H9 (cell line): ENCODE data around the gene NKX2-3. TPM values are rescaled to one million over a fixed set of nuclear protein-coding genes. Genes with fewer than 3 reads are reported as not detected.

Source experiments
- DNase-seq: peaks from one replicate; pipeline ENCODE4 v3.0.0-alpha.2; 2017
- H2AFZ ChIP-seq: one replicate; pipeline ENCODE4 v1.6.1; 2013; ENCODE audit warnings: mild to moderate bottlenecking, low read length, control low read depth, moderate library complexity
- H2AK5ac ChIP-seq: 2 replicates; pipeline ENCODE4 v1.6.1; 2013; ENCODE audit warnings: low read length, control low read depth, mixed read lengths; ENCODE audit not compliant: insufficient read length
- H2BK120ac ChIP-seq: one replicate; pipeline ENCODE4 v1.6.1; 2013; ENCODE audit warnings: low read depth, mild to moderate bottlenecking, low read length, control low read depth, inconsistent platforms; ENCODE audit not compliant: poor library complexity, severe bottlenecking
- H2BK12ac ChIP-seq: 2 replicates; pipeline ENCODE4 v1.6.1; 2013; ENCODE audit warnings: low read length, control low read depth, mixed read lengths, low read depth; ENCODE audit not compliant: insufficient read length
- H2BK15ac ChIP-seq: 2 replicates; pipeline ENCODE4 v1.6.1; 2013; ENCODE audit warnings: low read depth, low read length, control low read depth
- H2BK20ac ChIP-seq: one replicate; pipeline ENCODE4 v1.6.1; 2013; ENCODE audit warnings: low read depth, mild to moderate bottlenecking, low read length, control low read depth, inconsistent platforms; ENCODE audit not compliant: poor library complexity, severe bottlenecking
- H2BK5ac ChIP-seq: 2 replicates; pipeline ENCODE4 v1.6.1; 2013; ENCODE audit warnings: low read length, control low read depth, mixed read lengths; ENCODE audit not compliant: insufficient read length
- H3K14ac ChIP-seq: 2 replicates; pipeline ENCODE4 v1.6.1; 2013; ENCODE audit warnings: low read length, control low read depth; ENCODE audit not compliant: insufficient read depth
- H3K18ac ChIP-seq: 2 replicates; pipeline ENCODE4 v1.6.1; 2013; ENCODE audit warnings: low read depth, mild to moderate bottlenecking, mixed read lengths, low read length, control low read depth; ENCODE audit not compliant: insufficient read length
- H3K23ac ChIP-seq: 2 replicates; pipeline ENCODE4 v1.6.1; 2013; ENCODE audit warnings: low read length, control low read depth, mixed read lengths, low read depth; ENCODE audit not compliant: insufficient read length
- H3K23me2 ChIP-seq: 2 replicates; pipeline ENCODE4 v1.6.1; 2013; ENCODE audit warnings: low read depth, mild to moderate bottlenecking, mixed read lengths, low read length, control low read depth; ENCODE audit not compliant: insufficient read length, poor library complexity, severe bottlenecking
- H3K27ac ChIP-seq: 2 replicates; pipeline ENCODE4 v1.5.1; 2013; ENCODE audit warnings: low read length, control low read depth, mixed read lengths, low read depth; ENCODE audit not compliant: insufficient read length
- H3K27me3 ChIP-seq: 2 replicates; pipeline ENCODE4 v1.6.1; 2013; ENCODE audit warnings: low read length, control low read depth, inconsistent platforms; ENCODE audit not compliant: insufficient read depth
- H3K4ac ChIP-seq: 2 replicates; pipeline ENCODE4 v1.6.1; 2013; ENCODE audit warnings: low read depth, mild to moderate bottlenecking, control low read depth, inconsistent platforms, low read length, moderate library complexity
- H3K4me1 ChIP-seq: 2 replicates; pipeline ENCODE4 v1.6.1; 2013; ENCODE audit warnings: low read length, control low read depth, inconsistent platforms; ENCODE audit not compliant: insufficient read depth
- H3K4me2 ChIP-seq: 2 replicates; pipeline ENCODE4 v1.6.1; 2013; ENCODE audit warnings: low read length, control low read depth, mixed read lengths; ENCODE audit not compliant: insufficient read length, insufficient read depth
- H3K56ac ChIP-seq: 2 replicates; pipeline ENCODE4 v1.6.1; 2013; ENCODE audit warnings: low read depth, mild to moderate bottlenecking, mixed read lengths, low read length, control low read depth; ENCODE audit not compliant: insufficient read length
- H3K79me1 ChIP-seq: 2 replicates; pipeline ENCODE4 v1.6.1; 2013; ENCODE audit warnings: low read depth, mild to moderate bottlenecking, moderate library complexity, low read length, control low read depth, inconsistent platforms; ENCODE audit not compliant: insufficient read depth, poor library complexity, severe bottlenecking
- H3K79me2 ChIP-seq: 2 replicates; pipeline ENCODE4 v1.6.1; 2013; ENCODE audit warnings: low read length, control low read depth, inconsistent platforms; ENCODE audit not compliant: insufficient read depth
- H3K9ac ChIP-seq: 2 replicates; pipeline ENCODE4 v1.6.1; 2013; ENCODE audit warnings: low read length, control low read depth, mixed read lengths; ENCODE audit not compliant: insufficient read length; ENCODE audit errors: extremely low read depth
- H3K9me3 ChIP-seq: one replicate; pipeline ENCODE4 v1.6.1; 2013; ENCODE audit warnings: low read depth, low read length, inconsistent platforms; ENCODE audit not compliant: control insufficient read depth
- H3T11ph ChIP-seq: one replicate; pipeline ENCODE4 v1.6.1; 2013; ENCODE audit warnings: mild to moderate bottlenecking, low read length, control low read depth, inconsistent platforms
- H4K20me1 ChIP-seq: one replicate; pipeline ENCODE4 v1.6.1; 2013; ENCODE audit not compliant: control insufficient read depth, insufficient read length, insufficient read depth
- H4K5ac ChIP-seq: 2 replicates; pipeline ENCODE4 v1.6.1; 2013; ENCODE audit warnings: low read depth, mild to moderate bottlenecking, mixed read lengths, low read length, control low read depth; ENCODE audit not compliant: insufficient read length
- H4K8ac ChIP-seq: replicated peaks from 2 replicates; pipeline ENCODE4 v1.6.1; 2013; ENCODE audit warnings: low read length, control low read depth, mixed read lengths, low read depth; ENCODE audit not compliant: insufficient read length
- H4K91ac ChIP-seq: 2 replicates; pipeline ENCODE4 v1.6.1; 2013; ENCODE audit warnings: low read depth, mild to moderate bottlenecking, moderate library complexity, mixed read lengths, low read length, control low read depth; ENCODE audit not compliant: insufficient read length
- H3K27ac Mint-ChIP-seq, 3 experiments: 2 replicates in 2 of 3; 3 replicates in 1 of 3; pipeline ENCODE4 v1.8.0; 2020 to 2021; ENCODE audit warnings: mixed read lengths in 3 of 3, mild to moderate bottlenecking in 1 of 3, moderate library complexity in 1 of 3
- H3K27me3 Mint-ChIP-seq: 2 replicates; pipeline ENCODE4 v1.8.0; 2021; ENCODE audit warnings: low read depth, mild to moderate bottlenecking, moderate library complexity, mixed read lengths
- H3K36me3 Mint-ChIP-seq, 3 experiments: 2 replicates in 2 of 3; 3 replicates in 1 of 3; pipeline ENCODE4 v1.8.0; 2020 to 2021; ENCODE audit warnings: low read depth in 3 of 3, mixed read lengths in 3 of 3; ENCODE audit not compliant: insufficient read depth in 1 of 3
- H3K4me1 Mint-ChIP-seq, 2 experiments: 2 replicates each; pipeline ENCODE4 v1.8.0; 2020; ENCODE audit warnings: mixed read lengths in 2 of 2
- H3K4me3 Mint-ChIP-seq, 2 experiments: 2 replicates in 1 of 2; 3 replicates in 1 of 2; pipeline ENCODE4 v1.8.0; 2020 to 2021; ENCODE audit warnings: mild to moderate bottlenecking in 2 of 2, mixed read lengths in 2 of 2, moderate library complexity in 1 of 2
- H3K9me3 Mint-ChIP-seq, 2 experiments: 2 replicates in 1 of 2; 3 replicates in 1 of 2; pipeline ENCODE4 v1.8.0; 2020; ENCODE audit warnings: mild to moderate bottlenecking in 2 of 2, mixed read lengths in 2 of 2, moderate library complexity in 1 of 2
- WGBS: extraction: QIAGEN DNeasy Blood & Tissue Kit; methylation state at CpG from one replicate; pipeline ENCODE4 v1.1.7; 2013; ENCODE audit warnings: missing lambda C conversion rate, low lambda C conversion rate, mixed read lengths; ENCODE audit not compliant: insufficient read length; ENCODE audit errors: extremely low coverage; 5-methylcytosine and 5-hydroxymethylcytosine counted together
- total RNA-seq: library from RNA; stranded (reverse); gene quantifications from 2 replicates; pipeline ENCODE4 v1.2.1, GENCODE V29; 2021
- TF ChIP-seq, protein P1 (sequence below): fragments of 200-600 bp; sonication (generic); conservative IDR thresholded peaks from 3 replicates; pipeline ENCODE4 v1.8.0; 2021; ENCODE audit warnings: antibody characterized with exemption, mild to moderate bottlenecking

The NKX2-3 gene
- total RNA-seq, 1 experiment from 2014 or later: not detected

DNA sequence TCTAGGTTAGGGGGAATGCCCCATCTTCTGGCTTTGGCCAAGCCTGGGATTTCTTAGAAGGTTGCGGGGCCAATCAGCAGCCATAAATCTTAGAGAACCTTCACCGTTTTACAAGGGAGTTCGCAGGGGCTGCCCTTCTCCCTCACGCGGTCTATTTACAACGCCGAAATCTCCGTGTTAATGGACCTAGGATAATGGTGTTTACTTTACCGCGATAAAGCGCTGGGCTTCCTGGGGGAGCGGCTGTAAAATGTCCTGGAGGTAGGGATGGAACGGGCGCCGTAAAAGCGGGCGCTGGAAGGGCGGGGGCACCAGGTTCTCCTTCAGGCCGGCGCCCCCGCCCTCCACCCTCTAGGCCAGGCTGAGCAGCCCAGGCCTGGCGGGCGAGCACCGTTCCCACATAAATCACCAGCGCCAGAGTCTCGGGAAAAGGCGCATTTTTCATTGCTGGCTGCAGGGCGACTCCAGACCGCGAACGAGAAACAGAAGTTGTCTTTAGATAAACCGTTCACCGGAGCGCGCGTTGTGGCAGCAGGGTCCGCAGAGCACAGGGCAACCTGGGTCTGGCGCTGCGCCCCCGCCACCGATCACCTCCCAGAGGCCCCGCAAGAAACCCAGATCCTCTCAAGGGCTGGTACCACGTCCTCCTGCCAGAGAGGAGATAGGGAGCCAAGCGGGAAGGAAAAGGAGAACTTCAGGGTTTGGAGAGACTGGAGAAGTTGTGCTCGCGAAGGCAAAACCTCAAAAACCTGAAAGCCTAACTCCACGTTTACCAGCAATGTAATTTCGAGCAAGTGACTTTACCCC, 12.5 kb upstream of the NKX2-3 start:
- no peak overlapping the region for H3T11ph ChIP-seq
- TF ChIP-seq, protein P1, sequence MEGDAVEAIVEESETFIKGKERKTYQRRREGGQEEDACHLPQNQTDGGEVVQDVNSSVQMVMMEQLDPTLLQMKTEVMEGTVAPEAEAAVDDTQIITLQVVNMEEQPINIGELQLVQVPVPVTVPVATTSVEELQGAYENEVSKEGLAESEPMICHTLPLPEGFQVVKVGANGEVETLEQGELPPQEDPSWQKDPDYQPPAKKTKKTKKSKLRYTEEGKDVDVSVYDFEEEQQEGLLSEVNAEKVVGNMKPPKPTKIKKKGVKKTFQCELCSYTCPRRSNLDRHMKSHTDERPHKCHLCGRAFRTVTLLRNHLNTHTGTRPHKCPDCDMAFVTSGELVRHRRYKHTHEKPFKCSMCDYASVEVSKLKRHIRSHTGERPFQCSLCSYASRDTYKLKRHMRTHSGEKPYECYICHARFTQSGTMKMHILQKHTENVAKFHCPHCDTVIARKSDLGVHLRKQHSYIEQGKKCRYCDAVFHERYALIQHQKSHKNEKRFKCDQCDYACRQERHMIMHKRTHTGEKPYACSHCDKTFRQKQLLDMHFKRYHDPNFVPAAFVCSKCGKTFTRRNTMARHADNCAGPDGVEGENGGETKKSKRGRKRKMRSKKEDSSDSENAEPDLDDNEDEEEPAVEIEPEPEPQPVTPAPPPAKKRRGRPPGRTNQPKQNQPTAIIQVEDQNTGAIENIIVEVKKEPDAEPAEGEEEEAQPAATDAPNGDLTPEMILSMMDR: no peak

More for the DNA sequence above, 12.5 kb upstream of the NKX2-3 start:
- H3K79me1 ChIP-seq: no peaks in the 10 kb centered on the region
- H3K9ac ChIP-seq: no peak overlapping the region
- no peak overlapping the region for H3K23ac ChIP-seq
- H3K14ac ChIP-seq: no peak overlapping the region
- H3K18ac ChIP-seq: no peak overlapping the region
- H4K20me1 ChIP-seq: no peaks in the 10 kb centered on the region
- no peak overlapping the region for H3K56ac ChIP-seq
- H3K23me2 ChIP-seq: peaks cover 5% of the 10 kb centered on the region
- no peak overlapping the region for H4K5ac ChIP-seq
- H3K27me3 Mint-ChIP-seq: peaks cover 99% of the 10 kb centered on the region
- no peaks in the 10 kb centered on the region for H3K9me3 ChIP-seq
- H3K36me3 Mint-ChIP-seq: no peaks in the 10 kb centered on the region
- no peak overlapping the region; a peak in 1 of 7 replicates for H3K27ac Mint-ChIP-seq
- no CpG with 5 or more reads among the region's 48 CpGs for WGBS
- no peak overlapping the region for H2BK12ac ChIP-seq
- peaks cover 71% of the 10 kb centered on the region for H3K27me3 ChIP-seq
- no peak overlapping the region for H2BK120ac ChIP-seq
- no peak overlapping the region for H4K91ac ChIP-seq
- peak overlapping the region in 1 of 2 experiments; percentile 71; a peak in 3 of 5 replicates for H3K4me3 Mint-ChIP-seq
- H3K27ac ChIP-seq: no peak overlapping the region
- no peak overlapping the region for H2BK15ac ChIP-seq
- peaks cover 4% of the 10 kb centered on the region; the same call in 1 of the 2 replicates for H3K4me1 ChIP-seq
- H4K8ac ChIP-seq: no peak overlapping the region
- H3K9me3 Mint-ChIP-seq: peaks cover 2 to 3% of the 10 kb centered on the region in 2 experiments; a peak in 1 of 5 replicates
- no peaks in the 10 kb centered on the region for H3K79me2 ChIP-seq
- H3K4me1 Mint-ChIP-seq: peaks cover 38 to 50% of the 10 kb centered on the region in 2 experiments
- no peak overlapping the region for H3K4ac ChIP-seq
- H3K4me2 ChIP-seq: peak overlapping the region; percentile 28
- DNase-seq: peak; percentile 40
- H2BK5ac ChIP-seq: no peak overlapping the region
- H2AFZ ChIP-seq: no peak overlapping the region
- H2BK20ac ChIP-seq: no peak overlapping the region
- no peak overlapping the region for H2AK5ac ChIP-seq
